Subcutaneous adipose tissue (tissue), 4 donors: ENCODE results near the gene CAPG. TPM values are rescaled to one million over a fixed set of nuclear protein-coding genes. Genes with fewer than 3 reads are reported as not detected.

ENCODE experiments used
- CTCF ChIP-seq: fragments of 450-650 bp; IDR thresholded peaks from one replicate; pipeline ENCODE4 v1.5.1; 2016; ENCODE audit warnings: low read depth, mild to moderate bottlenecking, control low read depth, antibody characterized with exemption, moderate library complexity
- total RNA-seq, 4 donors: library from RNA; depleted of rRNA; stranded (reverse); fragments of >200 nt; gene quantifications; one replicate each; pipeline ENCODE4 v1.1.0, GENCODE V29; 2016

CAPG gene
- total RNA-seq, 4 donors from 2014 or later: 80.7 to 616 (median 167) TPM

GRCh38 chr2:85445316-85446295 is 35.4 kb upstream of the CAPG start:
- TF ChIP-seq CTCF: no peak

GRCh38 chr2:85444629-85445172 is 34.5 kb upstream of the CAPG start:
- TF ChIP-seq CTCF: no peak

GRCh38 chr2:85441864-85442263 is 31.7 kb upstream of the CAPG start:
- no peak for TF ChIP-seq CTCF

GRCh38 chr2:85440729-85441128 is 30.6 kb upstream of the CAPG start:
- TF ChIP-seq CTCF: no peak

- TF ChIP-seq CTCF: no peak
These were observed 29.8 kb upstream of the CAPG start for GRCh38 chr2:85439986-85440385.

- TF ChIP-seq CTCF: no peak
These were observed 28.9 kb upstream of the CAPG start for GRCh38 chr2:85439025-85439472.

- TF ChIP-seq CTCF: no peak
These were observed 28.2 kb upstream of the CAPG start for GRCh38 chr2:85438201-85439024.
